Naive thymus-derived CD4-positive, alpha-beta T cell (primary cell): ENCODE measurements around the gene CLSTN2. TPM values are rescaled to one million over a fixed set of nuclear protein-coding genes. Genes with fewer than 3 reads are reported as not detected.

Experiments used
- ATAC-seq: fragments of 150-1000 bp; cut with Tn5 transposase; 2 replicates; pipeline ENCODE4 v1.10.0; 2021; ENCODE audit warnings: mild to moderate bottlenecking, moderate library complexity
- CTCF ChIA-PET: fragments of 350-600 bp; sonication (Branson Sonifier 250); formaldehyde crosslinking; loops from one replicate; lab custom pipeline; 2021; ENCODE audit warnings: antibody characterized with exemption; lab: Charles Lee
- POLR2A ChIA-PET: fragments of 350-600 bp; sonication (Branson Sonifier 250); formaldehyde crosslinking; loops from one replicate; lab custom pipeline; 2021; ENCODE audit warnings: antibody characterized with exemption, inconsistent platforms; lab: Charles Lee
- DNase-seq, 9 donors: peaks; one replicate each; pipeline versions ENCODE4 v3.0.0 to v3.0.0-alpha.2; 2020 to 2022; ENCODE audit warnings: mixed read lengths in 1 of 9
- H3K27ac ChIP-seq: one replicate; pipeline ENCODE4 v1.7.0; 2013; ENCODE audit warnings: mild to moderate bottlenecking, low read depth, low read length, moderate library complexity
- H3K27me3 ChIP-seq, 2 donors: one replicate each; pipeline ENCODE4 v1.7.0; 2013; ENCODE audit warnings: low read length in 2 of 2, mild to moderate bottlenecking in 2 of 2, moderate library complexity in 2 of 2; ENCODE audit not compliant: control insufficient read depth in 2 of 2, insufficient read depth in 2 of 2
- H3K36me3 ChIP-seq, 3 experiments: 1 replicate in 2 of 3; 2 replicates in 1 of 3; pipeline ENCODE4 v1.7.0; 2013; ENCODE audit warnings: low read length in 3 of 3, mild to moderate bottlenecking in 3 of 3, moderate library complexity in 1 of 3; ENCODE audit not compliant: insufficient read depth in 3 of 3, control insufficient read depth in 2 of 3
- H3K4me1 ChIP-seq, 2 donors: one replicate each; pipeline ENCODE4 v1.7.0; 2013; ENCODE audit warnings: low read length in 2 of 2, mild to moderate bottlenecking in 2 of 2, moderate library complexity in 1 of 2; ENCODE audit not compliant: control insufficient read depth in 2 of 2, insufficient read depth in 2 of 2
- H3K4me3 ChIP-seq: 2 replicates; pipeline ENCODE4 v1.7.0; 2013; ENCODE audit warnings: mild to moderate bottlenecking, low read length
- H3K9me3 ChIP-seq, 3 experiments: 1 replicate in 2 of 3; 2 replicates in 1 of 3; pipeline ENCODE4 v1.7.0; 2013; ENCODE audit warnings: low read length in 3 of 3; ENCODE audit not compliant: control insufficient read depth in 2 of 3
- H3K27ac Mint-ChIP-seq, 9 donors: one replicate each; pipeline ENCODE4 v1.8.0; 2020 to 2022; ENCODE audit warnings: mixed read lengths in 9 of 9, mild to moderate bottlenecking in 8 of 9, moderate library complexity in 5 of 9, inconsistent platforms in 2 of 9
- H3K27me3 Mint-ChIP-seq, 5 donors: one replicate each; pipeline ENCODE4 v1.8.0; 2021 to 2022; ENCODE audit warnings: mixed read lengths in 5 of 5, mild to moderate bottlenecking in 1 of 5
- H3K36me3 Mint-ChIP-seq, 5 donors: one replicate each; pipeline ENCODE4 v1.8.0; 2020 to 2022; ENCODE audit warnings: mixed read lengths in 5 of 5, mild to moderate bottlenecking in 3 of 5, inconsistent platforms in 1 of 5
- H3K4me1 Mint-ChIP-seq, 7 donors: one replicate each; pipeline ENCODE4 v1.8.0; 2020 to 2022; ENCODE audit warnings: mixed read lengths in 7 of 7, mild to moderate bottlenecking in 3 of 7, inconsistent platforms in 1 of 7
- H3K4me3 Mint-ChIP-seq, 10 donors: one replicate each; pipeline ENCODE4 v1.8.0; 2020 to 2022; ENCODE audit warnings: mild to moderate bottlenecking in 10 of 10, mixed read lengths in 10 of 10, moderate library complexity in 6 of 10, inconsistent platforms in 2 of 10
- H3K9me3 Mint-ChIP-seq, 11 donors: one replicate each; pipeline ENCODE4 v1.8.0; 2020 to 2022; ENCODE audit warnings: mixed read lengths in 11 of 11, mild to moderate bottlenecking in 4 of 11, inconsistent platforms in 1 of 11, moderate library complexity in 1 of 11
- intact Hi-C, 2 donors: fragments of 100-400 bp; cut with micrococcal nuclease; formaldehyde crosslinking; loops; one replicate each; pipeline ENCODE4 v1.15.1; 2023
- polyA plus RNA-seq, 2 donors: library from polyadenylated mRNA; unstranded; fragments of 300-500 nt; fragmentation: Illumina TruSeq; gene quantifications; one replicate each; pipeline ENCODE4 v1.2.3, GENCODE V29; 2021
- total RNA-seq, 6 experiments: library from RNA in 5 of 6; stranded (reverse) in 5 of 6; gene quantifications; 1 replicate in 5 of 6; 2 replicates in 1 of 6; pipeline ENCODE4 v1.2.3 and lab custom pipeline; 2021 to 2026

The CLSTN2 gene
- total and polyA plus RNA-seq, 7 experiments from 2014 or later = 0.02 TPM; not detected in 6

DNA sequence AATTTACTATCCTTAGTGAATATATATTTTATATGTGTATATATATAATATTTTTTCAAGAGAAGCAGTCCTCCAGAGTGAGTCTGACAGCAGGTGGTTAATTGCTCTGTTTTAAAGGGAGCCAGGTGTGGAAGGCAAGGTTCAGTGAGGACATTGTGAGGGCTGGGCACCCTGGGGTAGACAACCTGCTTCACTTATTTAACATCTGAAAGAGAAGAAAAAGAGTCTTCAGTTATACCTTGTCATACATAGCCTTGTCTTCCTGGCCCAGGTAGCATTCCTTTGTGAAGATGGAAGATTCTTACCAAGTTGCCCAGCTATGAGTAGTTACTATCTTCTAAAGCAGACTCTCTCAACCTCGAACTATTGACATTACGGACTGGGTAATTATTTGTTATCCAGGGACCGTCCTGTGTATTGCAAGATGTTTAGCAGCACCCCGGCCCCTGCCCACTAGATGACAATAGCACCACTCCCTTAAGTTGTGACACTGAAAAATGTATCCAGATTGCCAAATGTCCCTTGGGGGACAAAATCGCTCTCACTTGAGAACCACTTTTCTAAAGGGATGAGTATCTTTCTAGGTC is 406.9 kb downstream of the CLSTN2 start:
- intact Hi-C loops = no loop called here
- Mint-ChIP-seq H3K4me1 (no peaks in the 10 kb centered on the region), H3K27ac (no peak overlapping the region), H3K4me3 (no peak overlapping the region), H3K36me3 (no peaks in the 10 kb centered on the region), H3K9me3 (peaks cover 0 to 2% (median 0%) of the 10 kb centered on the region in 11 donors), H3K27me3 (peaks cover 0 to 9% (median 0%) of the 10 kb centered on the region in 5 donors)
- no peak for ATAC-seq
- no peaks in the 10 kb centered on the region for H3K36me3 ChIP-seq
- no peak for DNase-seq
- CTCF ChIA-PET = no interaction called here
- H3K9me3 ChIP-seq = no peaks in the 10 kb centered on the region
- no peak overlapping the region for H3K4me3 ChIP-seq
- POLR2A ChIA-PET = no interaction called here
- no peaks in the 10 kb centered on the region for H3K4me1 ChIP-seq
- H3K27ac ChIP-seq = no peak overlapping the region
- H3K27me3 ChIP-seq = no peaks in the 10 kb centered on the region

DNA sequence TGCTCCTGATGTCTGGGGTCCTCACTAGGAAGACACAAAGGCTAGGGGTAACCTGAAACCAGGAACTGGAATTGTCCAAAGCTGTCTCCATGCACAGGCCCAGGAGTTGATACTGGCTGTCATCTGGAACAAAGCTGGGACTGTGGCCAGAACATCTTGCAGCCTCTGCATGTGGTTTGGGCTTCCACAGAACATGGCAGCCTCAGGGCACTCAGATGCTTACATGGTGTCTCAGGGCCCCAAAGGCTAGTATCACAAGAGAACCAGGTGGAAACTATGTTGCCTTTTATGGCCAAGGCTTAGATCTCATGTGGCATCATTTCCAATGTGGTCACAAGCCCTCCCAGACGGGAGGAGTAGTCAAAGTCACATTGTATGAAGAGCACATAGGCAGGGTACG is 407.7 kb downstream of the CLSTN2 start:
- H3K27ac ChIP-seq = no peak overlapping the region
- Mint-ChIP-seq H3K27ac (no peak overlapping the region), H3K4me1 (no peaks in the 10 kb centered on the region), H3K9me3 (peaks cover 0 to 5% (median 0%) of the 10 kb centered on the region in 11 donors), H3K36me3 (no peaks in the 10 kb centered on the region), H3K4me3 (no peak overlapping the region), H3K27me3 (peaks cover 0 to 9% (median 0%) of the 10 kb centered on the region in 5 donors)
- H3K4me3 ChIP-seq = no peak overlapping the region
- CTCF ChIA-PET = no interaction called here
- no peaks in the 10 kb centered on the region for H3K4me1 ChIP-seq
- H3K9me3 ChIP-seq = no peaks in the 10 kb centered on the region
- POLR2A ChIA-PET = no interaction called here
- ATAC-seq = no peak
- no peak for DNase-seq
- H3K36me3 ChIP-seq = no peaks in the 10 kb centered on the region
- intact Hi-C loops = no loop called here
- H3K27me3 ChIP-seq = no peaks in the 10 kb centered on the region

DNA sequence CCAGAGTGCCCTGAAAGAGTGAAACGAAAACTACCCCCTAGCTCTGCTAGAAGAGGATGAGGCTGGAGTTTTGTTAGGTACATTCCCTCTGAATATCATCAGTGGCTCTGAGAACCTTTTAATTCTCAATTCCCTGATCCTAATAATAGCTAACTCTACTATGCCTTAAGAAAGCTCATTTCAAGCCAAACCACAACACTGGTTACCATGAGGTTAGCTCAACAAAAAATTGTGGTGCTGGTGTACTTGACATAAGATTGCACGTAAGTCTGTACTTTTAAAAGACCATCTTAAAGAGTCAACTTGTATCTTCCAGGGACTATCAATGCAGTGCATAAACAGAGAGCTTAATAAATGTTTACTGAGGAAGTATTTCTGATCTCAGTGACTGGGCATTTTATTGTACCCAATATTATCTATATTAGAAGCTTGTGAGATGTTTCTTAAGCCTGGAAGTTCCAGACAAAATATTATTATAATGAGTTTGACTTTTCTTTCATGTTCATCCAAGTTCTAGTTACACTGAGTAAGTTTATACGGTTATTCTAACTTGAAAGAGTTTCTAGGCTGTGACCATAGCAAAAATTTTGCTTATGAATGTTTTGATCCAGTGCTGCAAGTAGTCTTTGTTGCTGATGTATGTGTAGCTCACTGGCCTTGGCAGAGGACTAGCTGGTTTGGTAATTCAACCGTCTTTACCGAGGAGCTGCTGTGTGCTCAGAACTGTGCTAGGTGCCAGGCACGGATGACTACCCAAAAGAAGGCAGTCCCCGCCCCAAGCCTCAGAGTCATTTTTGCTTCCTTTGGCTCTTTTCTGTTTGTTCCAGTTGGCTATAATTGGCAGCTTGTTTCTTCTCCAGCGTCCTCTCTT is 408.5 kb downstream of the CLSTN2 start:
- no peaks in the 10 kb centered on the region for H3K36me3 ChIP-seq
- DNase-seq (no peak), ATAC-seq (no peak)
- ChIA-PET CTCF (no interaction called here), POLR2A (no interaction called here)
- intact Hi-C loops = no loop called here
- Mint-ChIP-seq H3K36me3 (no peaks in the 10 kb centered on the region), H3K9me3 (peaks cover 0 to 5% (median 0%) of the 10 kb centered on the region in 11 donors), H3K4me3 (no peak overlapping the region), H3K27ac (no peak overlapping the region), H3K27me3 (peaks cover 0 to 13% (median 4%) of the 10 kb centered on the region in 5 donors), H3K4me1 (no peaks in the 10 kb centered on the region)
- H3K4me1 ChIP-seq = no peaks in the 10 kb centered on the region
- H3K4me3 ChIP-seq = no peak overlapping the region
- H3K27me3 ChIP-seq = no peaks in the 10 kb centered on the region
- H3K27ac ChIP-seq = no peak overlapping the region
- H3K9me3 ChIP-seq = no peaks in the 10 kb centered on the region

DNA sequence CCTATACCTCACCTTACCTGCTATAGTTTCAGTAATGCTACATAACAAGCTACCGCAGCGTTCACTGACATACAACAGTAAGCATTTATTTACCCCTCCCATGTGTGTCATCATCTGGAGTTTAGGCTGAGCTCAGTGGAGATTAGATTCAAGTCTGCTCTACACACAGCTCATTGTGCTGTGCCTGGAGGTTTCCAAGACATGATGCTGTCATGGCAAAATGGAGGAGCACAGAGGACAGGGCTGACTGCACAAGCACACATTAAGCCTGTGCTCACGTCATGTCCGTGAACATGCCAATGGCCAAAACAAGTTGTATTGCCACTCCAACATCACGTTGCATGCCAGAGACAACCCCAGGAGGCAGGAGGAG is 409.1 kb downstream of the CLSTN2 start:
- intact Hi-C loops = no loop called here
- DNase-seq (no peak), ATAC-seq (no peak)
- Histone ChIP-seq H3K27me3 (no peaks in the 10 kb centered on the region), H3K36me3 (no peaks in the 10 kb centered on the region), H3K27ac (no peak overlapping the region), H3K4me3 (no peak overlapping the region), H3K9me3 (no peaks in the 10 kb centered on the region), H3K4me1 (no peaks in the 10 kb centered on the region)
- ChIA-PET CTCF (no interaction called here), POLR2A (no interaction called here)
- Mint-ChIP-seq H3K27me3 (peaks cover 0 to 13% (median 5%) of the 10 kb centered on the region in 5 donors), H3K36me3 (no peaks in the 10 kb centered on the region), H3K4me1 (no peaks in the 10 kb centered on the region), H3K27ac (no peak overlapping the region), H3K4me3 (no peak overlapping the region), H3K9me3 (peaks cover 0 to 10% (median 4%) of the 10 kb centered on the region in 11 donors)

DNA sequence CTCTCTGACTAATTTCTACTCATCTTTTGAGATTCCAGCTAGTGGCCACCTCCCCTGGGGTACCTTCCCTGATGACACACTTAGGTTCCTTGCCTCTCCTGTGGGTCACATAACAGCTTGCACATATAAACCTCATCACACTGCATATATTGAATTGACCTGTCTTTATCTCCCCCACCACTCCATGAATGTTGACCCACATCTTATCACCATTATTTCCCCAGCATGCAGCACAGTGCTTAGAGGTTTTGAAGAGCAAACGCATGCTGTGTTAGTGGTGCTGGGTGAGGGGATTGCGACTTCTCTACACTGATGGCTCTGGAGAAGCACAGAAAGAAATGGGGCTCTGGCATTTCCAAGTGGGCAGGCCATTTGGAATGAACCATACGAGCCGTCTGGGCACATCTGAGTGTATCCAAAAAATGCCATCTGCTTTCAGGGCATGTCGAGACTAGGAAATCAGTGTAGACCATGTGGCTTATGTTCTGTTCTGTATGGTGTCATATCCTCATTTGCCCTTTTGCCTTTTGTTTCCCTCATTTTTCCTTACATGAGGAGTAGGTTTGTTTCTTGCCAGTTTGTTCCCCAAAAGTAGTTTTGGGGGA is 409.7 kb downstream of the CLSTN2 start:
- Mint-ChIP-seq H3K36me3 (no peaks in the 10 kb centered on the region), H3K9me3 (peaks cover 0 to 14% (median 4%) of the 10 kb centered on the region in 11 donors), H3K27ac (no peak overlapping the region), H3K4me3 (no peak overlapping the region), H3K27me3 (peaks cover 0 to 15% (median 5%) of the 10 kb centered on the region in 5 donors), H3K4me1 (no peaks in the 10 kb centered on the region)
- POLR2A ChIA-PET = no interaction called here
- no peaks in the 10 kb centered on the region for H3K4me1 ChIP-seq
- ATAC-seq (no peak), DNase-seq (no peak)
- CTCF ChIA-PET = no interaction called here
- intact Hi-C loops = no loop called here
- no peak overlapping the region for H3K27ac ChIP-seq
- H3K4me3 ChIP-seq = no peak overlapping the region
- no peaks in the 10 kb centered on the region for H3K36me3 ChIP-seq
- no peaks in the 10 kb centered on the region for H3K9me3 ChIP-seq
- no peaks in the 10 kb centered on the region for H3K27me3 ChIP-seq

DNA sequence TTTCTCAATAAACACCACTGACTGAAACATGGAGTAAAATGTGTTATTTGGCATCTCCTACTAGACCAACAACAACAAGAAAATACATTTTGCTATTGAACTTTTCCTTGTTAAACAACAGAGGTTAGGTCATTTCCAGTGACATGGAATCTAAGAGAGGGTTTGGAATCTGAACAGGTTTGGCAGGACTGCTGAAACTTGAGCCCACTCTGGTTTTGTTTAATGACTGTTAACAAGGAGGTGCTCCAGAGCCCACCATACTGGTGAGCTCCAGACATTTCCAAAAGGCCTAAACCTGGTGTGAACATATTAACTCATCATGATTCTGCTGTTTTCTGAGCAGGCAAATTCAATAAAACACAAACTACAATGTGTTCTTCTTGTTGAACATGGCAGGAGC is 412.2 kb downstream of the CLSTN2 start:
- Mint-ChIP-seq H3K9me3 (peaks cover 0 to 16% (median 4%) of the 10 kb centered on the region in 11 donors), H3K27ac (no peak overlapping the region), H3K36me3 (no peaks in the 10 kb centered on the region), H3K4me1 (no peaks in the 10 kb centered on the region), H3K27me3 (peaks cover 0 to 19% (median 8%) of the 10 kb centered on the region in 5 donors), H3K4me3 (no peak overlapping the region)
- Histone ChIP-seq H3K4me3 (no peak overlapping the region), H3K36me3 (no peaks in the 10 kb centered on the region), H3K9me3 (no peaks in the 10 kb centered on the region), H3K27ac (no peak overlapping the region), H3K27me3 (no peaks in the 10 kb centered on the region), H3K4me1 (no peaks in the 10 kb centered on the region)
- no peak for ATAC-seq
- intact Hi-C loops = no loop called here
- ChIA-PET POLR2A (no interaction called here), CTCF (no interaction called here)
- DNase-seq = no peak
